SK-N-SH treated with all-trans-retinoic acid at 6 μM for 48 hours (cell line): Measurements from ENCODE around the gene MRPL28.

ENCODE experiments used
- ARNTL ChIP-seq: fragments of 450-650 bp; formaldehyde crosslinking; IDR thresholded peaks from 2 replicates; pipeline ENCODE4 v1.5.0; 2020; ENCODE audit warnings: low read depth, mild to moderate bottlenecking, moderate library complexity, borderline replicate concordance
- CREB5 ChIP-seq: fragments of 250-450 bp; sonication (Bioruptor Pico); IDR thresholded peaks from 2 replicates; pipeline ENCODE4 v1.5.1; 2020; ENCODE audit warnings: low read depth, mild to moderate bottlenecking, moderate library complexity
- GLIS3 ChIP-seq: fragments of 250-450 bp; sonication (Bioruptor Pico); IDR thresholded peaks from 2 replicates; pipeline ENCODE4 v1.5.0; 2020; ENCODE audit warnings: mild to moderate bottlenecking, moderate library complexity
- OSR1 ChIP-seq: fragments of 250-450 bp; sonication (Bioruptor Pico); IDR thresholded peaks from 2 replicates; pipeline ENCODE4 v1.8.0; 2022; ENCODE audit warnings: moderate library complexity, mild to moderate bottlenecking, inconsistent platforms
- RARB ChIP-seq: fragments of 250-450 bp; sonication (Bioruptor Pico); IDR thresholded peaks from 2 replicates; pipeline ENCODE4 v1.8.0; 2021; ENCODE audit warnings: mild to moderate bottlenecking, moderate library complexity
- ZFP30 ChIP-seq: fragments of 450-650 bp; formaldehyde crosslinking; IDR thresholded peaks from 2 replicates; pipeline ENCODE4 v1.5.0; 2022; ENCODE audit warnings: mild to moderate bottlenecking, moderate library complexity

- TF ChIP-seq RARB (CRISPR knock-in tag) (no peak), ARNTL (CRISPR knock-in tag) (no peak), ZFP30 (CRISPR knock-in tag) (no peak), GLIS3 (no peak), OSR1 (CRISPR knock-in tag) (no peak), CREB5 (CRISPR knock-in tag) (no peak)
These were observed 10.9 kb upstream of the MRPL28 start for GRCh38 chr16:381012-381788.
